HG02970 (cell line): ENCODE data around the gene SHTN1.

ENCODE experiments used
- ATAC-seq: cut with Tn5 transposase; IDR thresholded peaks from one replicate; pipeline ENCODE4 v1.9.1; 2021; ENCODE audit warnings: mild to moderate bottlenecking, moderate library complexity, moderate number of reproducible peaks; ENCODE audit not compliant: unreplicated experiment, low FRiP score

SHTN1 gene

GRCh38 chr10:116919164-116919563 is 85.8 kb downstream of the SHTN1 start:
- no peak for ATAC-seq

GRCh38 chr10:116918583-116918982 is 86.4 kb downstream of the SHTN1 start:
- no peak for ATAC-seq

GRCh38 chr10:116917481-116917880 is 87.5 kb downstream of the SHTN1 start:
- no peak for ATAC-seq

GRCh38 chr10:116915340-116915739 is 89.6 kb downstream of the SHTN1 start:
- no peak for ATAC-seq

- ATAC-seq: no peak
Observed at GRCh38 chr10:116913695-116914094, 91.3 kb downstream of the SHTN1 start.

GRCh38 chr10:116912162-116912561 is 92.8 kb downstream of the SHTN1 start:
- no peak for ATAC-seq

GRCh38 chr10:116910910-116911309 is 94.1 kb downstream of the SHTN1 start:
- no peak for ATAC-seq

GRCh38 chr10:116909307-116909706 is 95.7 kb downstream of the SHTN1 start:
- no peak for ATAC-seq

- ATAC-seq: no peak
Observed at GRCh38 chr10:116907245-116907987, 97.6 kb downstream of the SHTN1 start.

GRCh38 chr10:116905845-116906210 is 99.2 kb downstream of the SHTN1 start:
- no peak for ATAC-seq

GRCh38 chr10:116899626-116900025 is 105.4 kb downstream of the SHTN1 start:
- no peak for ATAC-seq

- no peak for ATAC-seq
Observed at GRCh38 chr10:116893686-116894037, 111.3 kb downstream of the SHTN1 start.

GRCh38 chr10:116892907-116893685 is 111.9 kb downstream of the SHTN1 start:
- no peak for ATAC-seq

GRCh38 chr10:116891208-116891607 is 113.8 kb downstream of the SHTN1 start:
- no peak for ATAC-seq

- no peak for ATAC-seq
Observed at GRCh38 chr10:116889066-116889465, 115.9 kb downstream of the SHTN1 start.

GRCh38 chr10:116888380-116889055 is 116.5 kb downstream of the SHTN1 start:
- ATAC-seq: no peak

- ATAC-seq: no peak
Observed at GRCh38 chr10:116886772-116887171, 118.2 kb downstream of the SHTN1 start.

- no peak for ATAC-seq
Observed at GRCh38 chr10:116882639-116883038, 122.3 kb downstream of the SHTN1 start.

- no peak for ATAC-seq
Observed at GRCh38 chr10:116880716-116881482, 124.1 kb downstream of the SHTN1 start.

GRCh38 chr10:116879817-116880216 is 125.2 kb downstream of the SHTN1 start:
- ATAC-seq: no peak

- ATAC-seq: no peak
Observed at GRCh38 chr10:116878123-116878522, 126.9 kb downstream of the SHTN1 start.
